Femur (tissue), 1 donor: ENCODE data around the gene FOXJ3.

ENCODE experiments used
- DNase-seq: peaks from one replicate; pipeline ENCODE4 v3.0.0-alpha.2; 2017

Gene FOXJ3

GRCh38 chr1:42139444-42139843 is 195.6 kb downstream of the FOXJ3 start:
- no peak for DNase-seq

- DNase-seq = no peak
Measured at GRCh38 chr1:42138586-42138985, 196.4 kb downstream of the FOXJ3 start.

GRCh38 chr1:42137766-42138165 is 197.3 kb downstream of the FOXJ3 start:
- DNase-seq = no peak

- no peak for DNase-seq
Measured at GRCh38 chr1:42136466-42136865, 198.6 kb downstream of the FOXJ3 start.

GRCh38 chr1:42135426-42135825 is 199.6 kb downstream of the FOXJ3 start:
- DNase-seq = no peak

GRCh38 chr1:42133809-42134526 is 201.1 kb downstream of the FOXJ3 start:
- DNase-seq = no peak

- no peak for DNase-seq
Measured at GRCh38 chr1:42133390-42133789, 201.6 kb downstream of the FOXJ3 start.

GRCh38 chr1:42130061-42130660 is 204.9 kb downstream of the FOXJ3 start:
- DNase-seq = no peak

- DNase-seq = no peak
Measured at GRCh38 chr1:42128964-42129363, 206.1 kb downstream of the FOXJ3 start.

GRCh38 chr1:42128499-42128898 is 206.5 kb downstream of the FOXJ3 start:
- no peak for DNase-seq

- DNase-seq = no peak
Measured at GRCh38 chr1:42127767-42128166, 207.3 kb downstream of the FOXJ3 start.
